Neuronal stem cell (in vitro differentiated cells): ENCODE measurements around the gene PLCB3.

Experiments used
- DNase-seq: peaks from one replicate; pipeline ENCODE4 v3.0.0-alpha.2; 2013; ENCODE audit warnings: low spot score
- H2AFZ ChIP-seq: one replicate; pipeline ENCODE4 v1.6.1; 2013; ENCODE audit warnings: mild to moderate bottlenecking, low read length, inconsistent platforms
- H2AK5ac ChIP-seq: 2 replicates; pipeline ENCODE4 v1.6.1; 2013; ENCODE audit warnings: low read depth, mild to moderate bottlenecking, inconsistent platforms, low read length, moderate library complexity, mixed read lengths
- H2BK120ac ChIP-seq: 2 replicates; pipeline ENCODE4 v1.6.1; 2013; ENCODE audit warnings: low read depth, mild to moderate bottlenecking, inconsistent platforms, low read length, moderate library complexity, mixed read lengths
- H2BK12ac ChIP-seq: one replicate; pipeline ENCODE4 v1.6.1; 2013; ENCODE audit warnings: low read length, inconsistent platforms
- H2BK15ac ChIP-seq: 2 replicates; pipeline ENCODE4 v1.6.1; 2013; ENCODE audit warnings: mild to moderate bottlenecking, low read length, inconsistent platforms, mixed read lengths
- H2BK5ac ChIP-seq: one replicate; pipeline ENCODE4 v1.6.1; 2013; ENCODE audit warnings: inconsistent platforms, mild to moderate bottlenecking, low read length, moderate library complexity
- H3K14ac ChIP-seq: one replicate; pipeline ENCODE4 v1.6.1; 2013; ENCODE audit warnings: low read length, inconsistent platforms
- H3K18ac ChIP-seq: 2 replicates; pipeline ENCODE4 v1.6.1; 2013; ENCODE audit warnings: low read length, inconsistent platforms
- H3K23ac ChIP-seq: 2 replicates; pipeline ENCODE4 v1.6.1; 2013; ENCODE audit warnings: low read depth, mild to moderate bottlenecking, mixed read lengths, low read length, inconsistent platforms; ENCODE audit not compliant: poor library complexity
- H3K27ac ChIP-seq: replicated peaks from 3 replicates; pipeline ENCODE4 v1.5.1; 2013; ENCODE audit warnings: low read length, inconsistent platforms
- H3K27me3 ChIP-seq, 3 experiments: 2 replicates each; pipeline ENCODE4 v1.6.1; 2013; ENCODE audit warnings: low read length in 3 of 3, mild to moderate bottlenecking in 2 of 3, inconsistent platforms in 1 of 3, low read depth in 1 of 3, mixed read lengths in 1 of 3, moderate library complexity in 1 of 3; ENCODE audit not compliant: control insufficient read depth in 3 of 3, insufficient read depth in 3 of 3
- H3K36me3 ChIP-seq, 2 donors: replicated peaks in 1 of 2; 2 replicates each; pipeline ENCODE4 v1.6.1; 2013; ENCODE audit warnings: low read length in 2 of 2; ENCODE audit not compliant: control insufficient read depth in 2 of 2, insufficient read depth in 2 of 2
- H3K4ac ChIP-seq: 2 replicates; pipeline ENCODE4 v1.6.1; 2013; ENCODE audit warnings: inconsistent platforms, mild to moderate bottlenecking, low read length, moderate library complexity
- H3K4me1 ChIP-seq, 2 donors: 1 replicate in 1 of 2; 2 replicates in 1 of 2; pipeline ENCODE4 v1.6.1; 2013; ENCODE audit warnings: low read length in 2 of 2, low read depth in 1 of 2; ENCODE audit not compliant: control insufficient read depth in 2 of 2, insufficient read depth in 1 of 2
- H3K4me2 ChIP-seq: one replicate; pipeline ENCODE4 v1.6.1; 2013; ENCODE audit warnings: mild to moderate bottlenecking, low read length, inconsistent platforms; ENCODE audit not compliant: insufficient read depth, poor library complexity, severe bottlenecking
- H3K4me3 ChIP-seq, 2 donors: 2 replicates each; pipeline ENCODE4 v1.5.1; 2013; ENCODE audit warnings: low read length in 2 of 2, mild to moderate bottlenecking in 2 of 2, inconsistent platforms in 1 of 2, moderate library complexity in 1 of 2
- H3K79me1 ChIP-seq: one replicate; pipeline ENCODE4 v1.6.1; 2013; ENCODE audit warnings: low read depth, mild to moderate bottlenecking, inconsistent platforms, low read length, moderate library complexity
- H3K9ac ChIP-seq: one replicate; pipeline ENCODE4 v1.6.1; 2013; ENCODE audit warnings: mild to moderate bottlenecking, low read depth, low read length, inconsistent platforms; ENCODE audit not compliant: poor library complexity
- H3K9me3 ChIP-seq, 2 donors: replicated peaks in 1 of 2; 2 replicates each; pipeline versions ENCODE3 to v1.6.1; 2013; ENCODE audit warnings: low read length in 2 of 2, mild to moderate bottlenecking in 2 of 2, inconsistent platforms in 1 of 2, low read depth in 1 of 2, mixed read lengths in 1 of 2, moderate library complexity in 1 of 2; ENCODE audit not compliant: control insufficient read depth in 2 of 2, insufficient read depth in 1 of 2
- H4K8ac ChIP-seq: one replicate; pipeline ENCODE4 v1.6.1; 2013; ENCODE audit warnings: low read depth, mild to moderate bottlenecking, inconsistent platforms, low read length, moderate library complexity
- H4K91ac ChIP-seq: one replicate; pipeline ENCODE4 v1.6.1; 2013; ENCODE audit warnings: low read length, low read depth, mild to moderate bottlenecking, inconsistent platforms; ENCODE audit not compliant: poor library complexity
- WGBS, 2 donors: extraction: QIAGEN DNeasy Blood & Tissue Kit; methylation state at CpG; one replicate each; pipeline ENCODE4 v1.1.7; 2013; ENCODE audit warnings: missing lambda C conversion rate in 2 of 2, mixed read lengths in 1 of 2; ENCODE audit not compliant: insufficient read length in 2 of 2, insufficient replicate concordance in 1 of 2; ENCODE audit errors: extremely low coverage in 2 of 2; 5-methylcytosine and 5-hydroxymethylcytosine counted together

Gene PLCB3

DNA sequence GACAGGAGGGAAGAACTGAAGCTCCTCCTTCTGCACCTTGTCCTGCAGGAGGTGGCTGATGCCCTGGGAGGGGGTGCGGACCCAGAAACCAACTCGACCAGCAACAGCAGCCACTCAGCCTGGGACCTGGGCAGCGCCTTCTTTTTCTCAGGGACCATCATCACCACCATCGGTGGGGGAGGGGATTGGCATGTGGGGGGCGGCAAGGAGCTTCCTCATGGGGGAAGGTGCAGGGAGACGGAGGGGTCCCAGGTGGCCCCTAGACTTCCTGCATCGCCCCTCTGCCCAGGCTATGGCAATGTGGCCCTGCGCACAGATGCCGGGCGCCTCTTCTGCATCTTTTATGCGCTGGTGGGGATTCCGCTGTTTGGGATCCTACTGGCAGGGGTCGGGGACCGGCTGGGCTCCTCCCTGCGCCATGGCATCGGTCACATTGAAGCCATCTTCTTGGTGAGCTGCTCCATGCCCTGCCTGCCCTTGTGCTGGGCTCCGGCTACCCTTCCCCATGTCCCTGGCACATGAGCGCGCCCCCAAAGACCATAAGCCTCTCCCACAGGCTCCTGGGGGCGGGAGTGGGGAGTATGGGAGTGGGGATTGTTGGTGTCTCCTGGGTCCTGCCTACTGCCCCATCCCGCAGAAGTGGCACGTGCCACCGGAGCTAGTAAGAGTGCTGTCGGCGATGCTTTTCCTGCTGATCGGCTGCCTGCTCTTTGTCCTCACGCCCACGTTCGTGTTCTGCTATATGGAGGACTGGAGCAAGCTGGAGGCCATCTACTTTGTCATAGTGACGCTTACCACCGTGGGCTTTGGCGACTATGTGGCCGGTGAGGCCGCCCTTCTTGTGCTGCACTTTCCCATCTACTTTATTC is 45.7 kb downstream of the PLCB3 start:
- WGBS, 2 donors = no CpG with 5 or more reads among the region's 34 CpGs
- Histone ChIP-seq H2BK120ac (peak overlapping the region; percentile 55), H2AK5ac (peak overlapping the region; percentile 72)

DNA sequence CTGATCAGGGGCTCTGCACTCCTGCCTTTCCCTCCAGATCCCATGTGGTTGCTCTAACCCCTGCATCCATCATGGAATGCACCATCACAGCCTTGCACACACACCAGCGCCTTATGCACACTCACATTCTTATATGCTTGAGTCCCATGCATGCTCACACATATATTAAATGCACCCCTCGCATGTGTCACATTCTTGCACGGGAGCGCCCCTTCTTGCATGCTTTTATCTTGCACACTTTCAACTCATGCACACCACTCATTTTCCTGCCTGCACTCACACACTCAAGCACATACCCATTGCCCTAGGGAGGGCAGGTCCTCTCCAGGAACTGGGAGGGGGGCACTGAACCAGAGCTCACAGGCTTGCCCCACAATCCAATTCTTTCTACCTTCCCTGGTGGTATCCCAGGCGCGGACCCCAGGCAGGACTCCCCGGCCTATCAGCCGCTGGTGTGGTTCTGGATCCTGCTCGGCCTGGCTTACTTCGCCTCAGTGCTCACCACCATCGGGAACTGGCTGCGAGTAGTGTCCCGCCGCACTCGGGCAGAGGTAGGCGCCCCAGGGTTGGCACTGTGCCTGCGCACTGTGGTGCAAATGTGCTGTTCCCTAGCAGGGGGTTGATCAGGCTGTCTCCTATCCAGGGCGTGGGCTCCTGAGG is 46.5 kb downstream of the PLCB3 start:
- Histone ChIP-seq H3K9ac (no peak overlapping the region), H3K79me1 (no peaks in the 10 kb centered on the region), H3K14ac (no peak overlapping the region), H2BK12ac (no peak overlapping the region), H2BK120ac (no peak overlapping the region), H3K4me1 (peaks cover 9 to 25% of the 10 kb centered on the region in 2 donors), H3K36me3 (no peaks in the 10 kb centered on the region), H2AFZ (no peak overlapping the region), H3K9me3 (no peaks in the 10 kb centered on the region), H3K27ac (no peak overlapping the region), H4K91ac (no peak overlapping the region), H2AK5ac (no peak overlapping the region), H3K4ac (no peak overlapping the region), H4K8ac (no peak overlapping the region), H3K4me3 (no peak overlapping the region), H3K4me2 (no peak overlapping the region), H2BK5ac (no peak overlapping the region), H3K27me3 (peaks cover 47 to 85% (median 85%) of the 10 kb centered on the region in 3 experiments), H3K23ac (no peak overlapping the region), H2BK15ac (no peak overlapping the region), H3K18ac (no peak overlapping the region)
- no CpG with 5 or more reads among the region's 18 CpGs for WGBS, 2 donors
- DNase-seq = no peak

More for the DNA sequence above, 45.7 kb downstream of the PLCB3 start:
- Histone ChIP-seq H2AFZ (peak overlapping the region; percentile 24), H3K4me1 (peaks cover 9 to 29% of the 10 kb centered on the region in 2 donors), H2BK12ac (peak overlapping the region; percentile 85), H3K23ac (no peak overlapping the region), H3K18ac (peak overlapping the region; percentile 81), H3K9me3 (no peaks in the 10 kb centered on the region), H3K27me3 (peaks cover 54 to 93% (median 92%) of the 10 kb centered on the region in 3 experiments), H2BK5ac (no peak overlapping the region), H4K91ac (no peak overlapping the region), H3K14ac (no peak overlapping the region), H3K27ac (no peak overlapping the region), H3K79me1 (no peaks in the 10 kb centered on the region), H3K4ac (no peak overlapping the region), H3K36me3 (no peaks in the 10 kb centered on the region), H3K9ac (peak overlapping the region; percentile 32), H4K8ac (no peak overlapping the region), H3K4me2 (no peak overlapping the region), H2BK15ac (no peak overlapping the region), H3K4me3 (no peak overlapping the region)
- DNase-seq = no peak

DNA sequence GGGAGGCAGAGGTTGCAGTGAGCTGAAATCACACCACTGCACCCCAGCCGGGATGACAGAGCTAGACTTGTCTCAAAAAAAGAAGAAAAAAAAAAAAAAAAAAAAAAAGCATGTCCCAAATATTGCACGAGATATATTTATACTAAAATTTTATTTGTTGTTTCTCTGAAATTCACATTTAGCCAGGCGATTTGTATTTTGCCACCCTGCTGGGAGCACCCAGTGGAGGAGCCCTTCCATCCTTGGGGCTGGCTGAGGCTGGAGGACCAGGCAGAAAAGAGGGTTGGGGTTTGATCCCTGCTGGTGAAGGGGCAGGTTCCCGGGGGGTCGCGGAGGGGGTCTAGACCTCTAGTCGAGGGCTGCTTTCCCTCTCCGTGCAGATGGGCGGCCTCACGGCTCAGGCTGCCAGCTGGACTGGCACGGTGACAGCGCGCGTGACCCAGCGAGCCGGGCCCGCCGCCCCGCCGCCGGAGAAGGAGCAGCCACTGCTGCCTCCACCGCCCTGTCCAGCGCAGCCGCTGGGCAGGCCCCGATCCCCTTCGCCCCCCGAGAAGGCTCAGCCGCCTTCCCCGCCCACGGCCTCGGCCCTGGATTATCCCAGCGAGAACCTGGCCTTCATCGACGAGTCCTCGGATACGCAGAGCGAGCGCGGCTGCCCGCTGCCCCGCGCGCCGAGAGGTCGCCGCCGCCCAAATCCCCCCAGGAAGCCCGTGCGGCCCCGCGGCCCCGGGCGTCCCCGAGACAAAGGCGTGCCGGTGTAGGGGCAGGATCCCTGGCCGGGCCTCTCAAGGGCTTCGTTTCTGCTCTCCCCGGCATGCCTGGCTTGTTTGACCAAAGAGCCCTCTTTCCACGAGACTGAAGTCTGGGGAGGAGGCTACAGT is 47.9 kb downstream of the PLCB3 start:
- peak overlapping the region; percentile 25 to 54 for H3K4me3 ChIP-seq
- no peak overlapping the region for H2BK5ac ChIP-seq
- no peaks in the 10 kb centered on the region for H3K79me1 ChIP-seq
- peak overlapping the region; percentile 91 for H2AFZ ChIP-seq
- peak overlapping the region; percentile 56 for H2BK120ac ChIP-seq
- peak overlapping the region; percentile 50 for H2BK12ac ChIP-seq
- no peak overlapping the region for H3K9ac ChIP-seq
- no peak overlapping the region for H3K4ac ChIP-seq
- H2BK15ac ChIP-seq = peak overlapping the region; percentile 93
- peak overlapping the region; percentile 31 for H3K14ac ChIP-seq
- no peak for DNase-seq
- no peak overlapping the region for H4K8ac ChIP-seq
- no peak overlapping the region for H3K27ac ChIP-seq
- peak overlapping the region; percentile 74 for H3K4me2 ChIP-seq
- peaks cover 39 to 83% (median 71%) of the 10 kb centered on the region in 3 experiments for H3K27me3 ChIP-seq
- no peak overlapping the region for H3K23ac ChIP-seq
- H3K36me3 ChIP-seq = no peaks in the 10 kb centered on the region
- no CpG with 5 or more reads among the region's 60 CpGs for WGBS, 2 donors
- H2AK5ac ChIP-seq = peak overlapping the region; percentile 76
- H3K9me3 ChIP-seq = no peaks in the 10 kb centered on the region
- H3K18ac ChIP-seq = peak overlapping the region; percentile 83
- H4K91ac ChIP-seq = no peak overlapping the region
- H3K4me1 ChIP-seq = peaks cover 9 to 26% of the 10 kb centered on the region in 2 donors
